T-cell (primary cell): ENCODE results near the gene CCDC51. TPM values are rescaled to one million over a fixed set of nuclear protein-coding genes. Genes with fewer than 3 reads are reported as not detected.

ENCODE experiments used
- ATAC-seq, 4 experiments: fragments of 200-7000 bp in 3 of 4; fragments of 150-1000 bp in 1 of 4; cut with Tn5 transposase; replicated peaks in 1 of 4; 1 replicate in 3 of 4; 2 replicates in 1 of 4; pipeline ENCODE4 v1.10.0; 2021; ENCODE audit warnings: moderate library complexity in 3 of 4, mild to moderate bottlenecking in 2 of 4, moderate number of reproducible peaks in 1 of 4
- CTCF ChIA-PET, 2 donors: fragments of 300-600 bp; sonication (Branson Sonifier 250); formaldehyde crosslinking; loops; one replicate each; lab custom pipeline; 2022; ENCODE audit warnings: antibody characterized with exemption in 2 of 2; lab: Charles Lee
- POLR2A ChIA-PET, 2 donors: fragments of 300-600 bp; sonication (Branson Sonifier 250); formaldehyde crosslinking; loops; one replicate each; lab custom pipeline; 2022; ENCODE audit warnings: antibody characterized with exemption in 2 of 2; lab: Charles Lee
- DNase-seq, 35 experiments: peaks; one replicate each; pipeline versions ENCODE4 v3.0.0 to v3.0.0-alpha.2; 2013 to 2023
- H3K27ac ChIP-seq: one replicate; pipeline ENCODE4 v1.5.1; 2013; ENCODE audit warnings: low read length
- H3K27me3 ChIP-seq, 2 experiments: replicated peaks in 1 of 2; 1 replicate in 1 of 2; 2 replicates in 1 of 2; pipeline versions ENCODE4 v1.6.1 to v1.7.0; 2013; ENCODE audit warnings: low read length in 1 of 2, mixed read lengths in 1 of 2; ENCODE audit not compliant: control insufficient read depth in 2 of 2, insufficient read depth in 2 of 2; ENCODE audit errors: extremely low read depth in 1 of 2
- H3K36me3 ChIP-seq, 2 donors: 1 replicate in 1 of 2; 2 replicates in 1 of 2; pipeline versions ENCODE4 v1.6.1 to v1.7.0; 2013; ENCODE audit warnings: low read length in 1 of 2; ENCODE audit not compliant: control insufficient read depth in 2 of 2, insufficient read depth in 1 of 2; ENCODE audit errors: extremely low read depth in 1 of 2
- H3K4me1 ChIP-seq, 2 experiments: 1 replicate in 1 of 2; 2 replicates in 1 of 2; pipeline versions ENCODE4 v1.6.1 to v1.7.0; 2013; ENCODE audit warnings: low read length in 2 of 2, mixed read lengths in 1 of 2; ENCODE audit not compliant: insufficient read depth in 2 of 2, control insufficient read depth in 1 of 2; ENCODE audit errors: extremely low read depth in 1 of 2
- H3K4me3 ChIP-seq, 2 donors: 1 replicate in 1 of 2; 2 replicates in 1 of 2; pipeline versions ENCODE4 v1.5.1 to v1.7.0; 2013; ENCODE audit warnings: mild to moderate bottlenecking in 2 of 2, low read length in 1 of 2, moderate library complexity in 1 of 2; ENCODE audit not compliant: control insufficient read depth in 1 of 2; ENCODE audit errors: extremely low read depth in 1 of 2
- H3K9me3 ChIP-seq: 2 replicates; pipeline ENCODE4 v1.7.0; 2013
- H3K27ac Mint-ChIP-seq, 2 donors: one replicate each; pipeline ENCODE4 v1.8.0; 2020 to 2021; ENCODE audit warnings: mild to moderate bottlenecking in 2 of 2, mixed read lengths in 2 of 2
- H3K27me3 Mint-ChIP-seq, 2 donors: one replicate each; pipeline ENCODE4 v1.8.0; 2021 to 2022; ENCODE audit warnings: mixed read lengths in 2 of 2
- H3K36me3 Mint-ChIP-seq: one replicate; pipeline ENCODE4 v1.8.0; 2021; ENCODE audit warnings: mixed read lengths
- H3K4me1 Mint-ChIP-seq, 3 donors: one replicate each; pipeline ENCODE4 v1.8.0; 2020 to 2022; ENCODE audit warnings: mixed read lengths in 3 of 3, mild to moderate bottlenecking in 1 of 3
- H3K4me3 Mint-ChIP-seq, 3 donors: one replicate each; pipeline ENCODE4 v1.8.0; 2020 to 2022; ENCODE audit warnings: mild to moderate bottlenecking in 3 of 3, mixed read lengths in 3 of 3, moderate library complexity in 3 of 3
- H3K9me3 Mint-ChIP-seq, 3 donors: one replicate each; pipeline ENCODE4 v1.8.0; 2020 to 2022; ENCODE audit warnings: mixed read lengths in 3 of 3
- WGBS: methylation state at CpG from one replicate; pipeline ENCODE4 v1.1.5; 2013; ENCODE audit warnings: missing lambda C conversion rate; ENCODE audit not compliant: insufficient coverage; 5-methylcytosine and 5-hydroxymethylcytosine counted together
- total RNA-seq, 35 experiments: library from RNA in 6 of 35; stranded (reverse) in 6 of 35; fragments of 120-200 nt in 1 of 35; gene quantifications; one replicate each; pipeline versions ENCODE4 v1.2.1 to v1.2.4 and lab custom pipeline; 2013 to 2026

CCDC51 gene
- total RNA-seq, 5 donors from 2014 or later (not counting 1 experiment from before 2014, with no cell fraction given), result 5.0 to 7.9 (median 6.4) TPM

DNA sequence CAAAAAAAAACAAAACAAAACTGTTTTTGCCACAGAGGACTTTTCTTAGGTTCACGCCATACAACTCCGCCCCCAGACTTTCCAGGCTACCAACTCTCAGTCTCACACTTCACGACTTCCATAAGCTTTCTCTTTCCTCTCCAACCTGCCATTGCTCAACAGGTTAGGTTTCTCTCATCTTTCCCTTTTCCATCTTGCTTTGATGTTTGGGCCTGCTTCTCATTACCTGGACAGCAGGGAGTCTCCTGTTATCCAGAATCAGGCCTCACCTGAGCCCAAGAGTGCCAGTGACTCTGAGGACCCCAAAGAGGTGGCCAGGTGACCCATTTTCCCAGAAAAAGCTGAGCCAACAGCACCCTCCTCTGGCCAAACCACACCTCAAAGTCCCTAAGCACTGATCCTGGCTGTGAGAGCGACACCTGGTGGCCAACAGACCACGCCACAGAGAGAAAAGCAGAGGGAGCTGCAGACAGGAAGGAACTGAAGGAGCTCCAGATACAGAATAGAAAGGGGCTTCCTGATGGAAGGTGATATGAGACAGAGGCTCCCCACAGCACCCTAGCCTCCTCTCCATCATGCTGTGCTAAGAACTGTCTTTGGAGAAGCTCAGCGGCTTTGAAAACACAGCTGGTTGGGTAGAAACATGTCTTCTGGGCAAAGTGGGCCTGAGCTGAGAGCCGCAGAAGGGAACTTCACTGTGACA lies 4.0 kb downstream of the CCDC51 start:
- no peak overlapping the region for H3K4me3 Mint-ChIP-seq

DNA sequence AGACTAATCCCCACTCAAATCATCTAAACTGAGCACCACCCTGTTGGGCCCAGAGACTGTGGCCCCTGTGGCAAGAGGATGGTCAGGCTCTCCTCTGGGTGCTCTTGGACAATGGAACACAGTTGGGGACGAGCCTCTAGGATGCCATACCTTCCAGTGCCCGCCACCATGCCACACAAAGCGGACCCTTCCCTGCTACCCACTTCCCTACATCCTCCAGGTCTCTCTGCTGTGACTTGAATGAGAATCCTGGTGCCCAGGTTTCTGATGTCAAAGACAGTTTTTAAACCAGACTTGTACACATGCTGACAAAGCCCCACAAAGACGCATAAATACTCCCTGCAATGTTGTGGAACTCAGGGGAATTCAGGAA lies 4.7 kb downstream of the CCDC51 start:
- 92% methylated on average over 2 of the region's 4 CpGs for WGBS
- Histone ChIP-seq H3K4me3 (no peak overlapping the region), H3K4me1 (peaks cover 4 to 37% of the 10 kb centered on the region in 2 experiments), H3K9me3 (no peaks in the 10 kb centered on the region), H3K27me3 (no peaks in the 10 kb centered on the region), H3K27ac (no peak overlapping the region), H3K36me3 (peaks cover 6 to 15% of the 10 kb centered on the region in 2 donors)
- POLR2A ChIA-PET, result no interaction called here
- H3K4me1 Mint-ChIP-seq, result peaks cover 34 to 41% (median 37%) of the 10 kb centered on the region in 3 donors
- peaks cover 4% of the 10 kb centered on the region for H3K36me3 Mint-ChIP-seq
- CTCF ChIA-PET, result interaction anchor here (0.6 to 3.0 kb wide), 18 partner anchors 28 to 167 kb away, joined by 3 to 113 read pairs (median 7); a partner anchor contains a TSS
- no peak overlapping the region for H3K4me3 Mint-ChIP-seq
- H3K27me3 Mint-ChIP-seq, result no peaks in the 10 kb centered on the region
- ATAC-seq (no peak), DNase-seq (no peak)
- H3K27ac Mint-ChIP-seq, result no peak overlapping the region
- no peaks in the 10 kb centered on the region for H3K9me3 Mint-ChIP-seq

More for the DNA sequence above, 4.0 kb downstream of the CCDC51 start:
- ATAC-seq (peak; percentile 35 to 55 (median 40)), DNase-seq (peak; percentile 66 to 95 (median 80))
- Mint-ChIP-seq H3K36me3 (peaks cover 7% of the 10 kb centered on the region), H3K4me1 (peaks cover 28 to 35% (median 34%) of the 10 kb centered on the region in 3 donors), H3K9me3 (no peaks in the 10 kb centered on the region), H3K27me3 (no peaks in the 10 kb centered on the region), H3K27ac (no peak overlapping the region)
- POLR2A ChIA-PET, result interaction anchor here (0.6 to 1.0 kb wide), 3 partner anchors 9 to 163 kb away, joined by 3 to 4 read pairs (median 3); no protein-coding TSS in a partner anchor
- Histone ChIP-seq H3K27ac (peak overlapping the region; percentile 34), H3K4me1 (peaks cover 6 to 41% of the 10 kb centered on the region in 2 experiments), H3K4me3 (no peak overlapping the region), H3K9me3 (no peaks in the 10 kb centered on the region), H3K27me3 (no peaks in the 10 kb centered on the region), H3K36me3 (peaks cover 6 to 15% of the 10 kb centered on the region in 2 donors)
- 58% methylated on average over 5 of the region's 7 CpGs for WGBS
- CTCF ChIA-PET, result interaction anchor here (0.6 to 3.0 kb wide), 66 partner anchors 9 to 241 kb away, joined by 3 to 113 read pairs (median 4); partner anchors contain the start of genes ATRIP (in 1 of the 2), PFKFB4 (in 1 of the 2), SHISA5 (in 1 of the 2) and ZNF589 (in 1 of the 2)

DNA sequence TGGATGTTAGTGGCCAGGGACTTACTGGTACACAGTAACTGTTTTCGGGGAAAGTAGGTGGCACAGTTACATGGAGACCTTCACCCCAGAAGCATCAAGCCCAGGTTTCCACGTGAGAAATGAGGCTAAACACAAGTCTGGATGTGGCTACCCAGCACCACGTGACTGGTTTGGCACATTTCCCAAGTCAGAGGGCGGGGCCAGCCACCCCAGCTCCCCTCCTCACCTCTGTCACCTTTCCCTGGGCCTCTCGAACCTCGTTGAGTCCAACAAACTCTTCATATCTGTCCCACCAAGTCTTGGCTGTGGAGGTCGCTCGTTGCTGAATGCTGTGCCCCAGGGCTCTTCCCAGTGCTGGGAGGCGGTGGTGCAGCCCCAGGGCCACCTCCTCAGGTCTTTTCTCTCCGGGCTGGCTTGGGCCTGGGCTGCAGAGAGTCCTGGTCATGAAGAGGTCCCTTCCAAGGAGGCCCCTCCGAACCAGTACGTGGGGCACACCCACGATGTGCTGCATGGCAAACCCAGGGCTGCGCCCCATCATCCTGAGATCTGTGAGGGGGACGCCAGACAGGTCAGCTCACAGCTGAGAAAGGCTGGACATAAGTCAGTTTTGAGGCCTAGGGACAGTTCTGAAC lies 5.2 kb downstream of the CCDC51 start:
- no peak overlapping the region for H3K27ac ChIP-seq
- DNase-seq (peak in 2 of 35 experiments; percentile 19 to 37), ATAC-seq (no peak)
- no peak overlapping the region for H3K27ac Mint-ChIP-seq
- H3K27me3 Mint-ChIP-seq, result no peaks in the 10 kb centered on the region
- H3K9me3 Mint-ChIP-seq, result no peaks in the 10 kb centered on the region
- CTCF ChIA-PET, result interaction anchor here in 1 of 2 donors (0.6 to 1.9 kb wide), 4 partner anchors 9 to 197 kb away, joined by 3 to 32 read pairs (median 6); no protein-coding TSS in a partner anchor
- H3K4me1 ChIP-seq, result peaks cover 3 to 38% of the 10 kb centered on the region in 2 experiments
- H3K36me3 Mint-ChIP-seq, result peaks cover 4% of the 10 kb centered on the region
- POLR2A ChIA-PET, result no interaction called here
- H3K27me3 ChIP-seq, result peaks cover 0 to 4% of the 10 kb centered on the region in 2 experiments
- peaks cover 32 to 36% (median 33%) of the 10 kb centered on the region in 3 donors for H3K4me1 Mint-ChIP-seq
- H3K4me3 Mint-ChIP-seq, result no peak overlapping the region
- no peak overlapping the region for H3K4me3 ChIP-seq
- H3K36me3 ChIP-seq, result peaks cover 6 to 15% of the 10 kb centered on the region in 2 donors
- no peaks in the 10 kb centered on the region for H3K9me3 ChIP-seq
- WGBS, result 76% methylated on average over 13 of the region's 15 CpGs

DNA sequence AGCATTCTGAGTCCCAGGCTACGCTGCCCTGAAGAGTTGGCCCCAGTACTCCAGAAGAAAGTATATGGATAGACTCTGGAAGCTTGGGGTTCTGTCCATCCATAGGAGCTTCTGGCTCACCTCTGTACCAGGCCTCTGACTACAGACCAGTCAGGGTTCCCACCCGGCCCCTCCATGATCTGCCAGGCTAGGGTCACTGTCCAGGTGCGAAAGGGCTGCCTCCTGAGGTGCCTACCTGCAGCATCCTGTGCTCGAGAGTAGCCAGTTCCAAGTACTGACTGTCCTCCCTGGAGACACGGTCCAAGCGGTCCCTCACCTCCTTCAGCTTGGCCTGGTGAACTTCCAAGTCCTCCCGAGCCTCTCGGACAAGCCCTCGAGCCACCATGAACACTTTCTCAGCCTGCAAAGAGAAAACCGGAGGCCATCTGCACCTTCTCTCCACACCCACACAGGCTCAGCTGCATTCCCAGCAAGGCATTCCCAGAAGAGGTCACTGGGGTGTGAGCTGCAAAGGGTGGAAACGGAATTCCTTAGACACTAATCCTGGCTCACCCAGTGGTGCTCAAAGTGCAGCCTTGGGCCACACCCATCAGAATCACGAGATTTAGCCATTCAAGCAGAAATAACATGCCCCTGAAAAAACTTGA lies 6.3 kb downstream of the CCDC51 start:
- 96% methylated on average over 9 of the region's 12 CpGs for WGBS
- H3K4me1 ChIP-seq, result peaks cover 0 to 37% of the 10 kb centered on the region in 2 experiments
- peaks cover 6 to 15% of the 10 kb centered on the region in 2 donors for H3K36me3 ChIP-seq
- Mint-ChIP-seq H3K4me1 (peaks cover 25 to 27% (median 26%) of the 10 kb centered on the region in 3 donors), H3K27ac (no peak overlapping the region), H3K9me3 (no peaks in the 10 kb centered on the region), H3K4me3 (no peak overlapping the region), H3K27me3 (no peaks in the 10 kb centered on the region), H3K36me3 (peaks cover 4% of the 10 kb centered on the region)
- no peak overlapping the region for H3K4me3 ChIP-seq
- peaks cover 0 to 7% of the 10 kb centered on the region in 2 experiments for H3K27me3 ChIP-seq
- no peaks in the 10 kb centered on the region for H3K9me3 ChIP-seq
- ChIA-PET POLR2A (no interaction called here), CTCF (interaction anchor here in 1 of 2 donors (0.7 to 1.7 kb wide), 3 partner anchors 10 to 574 kb away, joined by 3 to 8 read pairs (median 3); no protein-coding TSS in a partner anchor)
- ATAC-seq, result no peak
- DNase-seq, result no peak
- no peak overlapping the region for H3K27ac ChIP-seq

DNA sequence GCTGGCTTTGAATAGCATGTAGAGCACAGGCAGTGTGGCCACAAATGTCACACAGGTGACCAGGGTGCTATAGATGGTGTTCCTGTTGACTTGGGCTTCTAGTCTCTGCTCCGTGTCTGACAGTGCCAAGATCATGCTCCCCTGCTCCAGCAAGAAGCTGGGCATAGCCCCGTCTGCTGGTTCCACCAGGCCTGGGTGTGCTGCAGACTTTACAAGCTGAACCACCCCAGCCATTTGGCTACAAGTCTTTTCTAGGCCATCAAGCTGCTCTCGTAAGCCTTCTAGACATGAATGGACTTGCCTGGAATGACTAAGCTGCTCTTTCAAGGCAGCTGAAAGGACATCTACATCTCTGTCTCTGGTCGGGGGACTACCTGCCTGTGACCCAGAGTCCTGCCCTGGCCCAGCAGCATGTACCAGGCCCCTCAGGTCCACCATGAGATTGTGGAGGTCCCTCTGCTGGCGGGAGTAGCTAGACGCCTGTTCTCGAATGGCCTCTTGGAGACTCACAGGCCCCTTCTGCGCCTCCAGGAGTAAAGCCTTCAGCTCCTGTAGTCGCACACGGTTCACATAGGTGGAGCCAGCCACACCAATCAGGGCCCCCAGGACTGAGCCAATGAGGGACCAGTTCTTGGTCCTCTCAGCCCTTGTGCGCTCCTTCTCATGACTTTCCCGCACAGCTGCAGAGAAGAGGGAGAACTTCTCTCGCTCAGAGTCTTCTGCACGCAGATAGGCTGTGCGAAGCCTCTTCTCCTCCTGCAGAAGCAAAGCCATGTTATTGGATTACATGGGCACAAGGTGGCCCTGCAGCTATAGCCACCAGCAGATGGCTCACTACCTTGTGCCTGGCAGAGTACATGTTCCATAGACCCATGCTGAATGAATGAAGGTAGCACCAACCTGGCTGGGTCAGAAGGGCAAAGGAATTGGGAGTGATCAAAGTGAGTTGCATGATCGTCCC lies 7.2 kb downstream of the CCDC51 start:
- Mint-ChIP-seq H3K9me3 (no peaks in the 10 kb centered on the region), H3K27me3 (no peaks in the 10 kb centered on the region), H3K4me3 (no peak overlapping the region), H3K36me3 (peaks cover 4% of the 10 kb centered on the region), H3K4me1 (peaks cover 22 to 26% (median 23%) of the 10 kb centered on the region in 3 donors), H3K27ac (no peak overlapping the region)
- WGBS, result 89% methylated on average over 15 of the region's 16 CpGs
- H3K27me3 ChIP-seq, result peaks cover 0 to 15% of the 10 kb centered on the region in 2 experiments
- no peak for DNase-seq
- H3K36me3 ChIP-seq, result peaks cover 6 to 15% of the 10 kb centered on the region in 2 donors
- CTCF ChIA-PET, result interaction anchor here (0.5 to 1.4 kb wide), 3 partner anchors 31 to 575 kb away, joined by 3 to 4 read pairs (median 4); no protein-coding TSS in a partner anchor
- H3K4me3 ChIP-seq, result no peak overlapping the region
- no peak for ATAC-seq
- POLR2A ChIA-PET, result interaction anchor here in 1 of 2 donors (0.6 kb wide), 1 partner anchor 295 kb away, joined by 4 read pairs; no protein-coding TSS in a partner anchor
- H3K27ac ChIP-seq, result no peak overlapping the region
- H3K9me3 ChIP-seq, result no peaks in the 10 kb centered on the region
- peaks cover 0 to 42% of the 10 kb centered on the region in 2 experiments for H3K4me1 ChIP-seq
